ENCODE data around the gene ZSWIM1. TPM values are rescaled to one million over a fixed set of nuclear protein-coding genes. Genes with fewer than 3 reads are reported as not detected.

The ZSWIM1 gene
- total and polyA plus RNA-seq, 2 of the 8 experiments (the other 6 are each of a cell fraction or from before 2014, with no cell fraction given): 14.1 to 15.6 TPM

DNA sequence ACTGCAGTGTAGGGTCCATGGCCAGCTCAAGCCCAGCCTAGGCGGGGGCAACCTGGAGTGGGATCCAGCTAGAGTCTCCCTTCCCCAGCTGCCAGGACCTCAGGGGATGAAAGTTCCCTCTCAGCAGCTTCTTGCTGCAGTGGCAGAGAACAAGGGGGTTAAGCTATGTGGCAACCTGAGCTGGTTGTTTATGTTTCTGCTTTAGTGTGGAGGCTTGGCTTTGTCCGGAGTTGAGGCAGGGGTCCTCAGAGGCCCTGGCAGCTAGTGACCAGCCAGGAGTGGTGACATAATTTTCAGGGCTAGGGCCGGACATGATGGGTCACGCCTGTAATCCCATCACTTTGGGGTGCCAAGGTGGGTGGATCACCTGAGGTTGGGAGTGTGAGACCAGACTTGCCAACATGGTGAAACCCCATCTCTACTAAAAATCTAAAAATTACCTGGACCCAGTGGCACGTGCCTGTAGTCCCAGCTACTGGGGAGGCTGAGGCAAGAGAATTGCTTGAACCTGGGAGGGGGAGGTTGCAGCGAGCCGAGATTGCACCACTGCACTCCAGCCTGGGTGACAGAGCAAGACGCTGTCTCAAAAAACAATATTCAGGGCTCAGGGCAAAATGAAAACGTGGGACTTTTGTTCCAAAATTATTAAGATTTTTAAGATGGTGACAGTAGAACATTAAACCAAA is 44.9 kb downstream of the ZSWIM1 start:
- Histone ChIP-seq H3K4ac (replicated peaks; ENCODE audit: insufficient read length, low read depth, low read length) (no peak overlapping the region), H2BK20ac (ENCODE audit: low read length) (no peak overlapping the region), H3K27me3 (replicated peaks in 1 of 4; ENCODE audit: control insufficient read depth in 3 of 4, extremely low read depth in 1 of 4, insufficient read depth in 3 of 4, low read length in 3 of 4) (no peaks in the 10 kb centered on the region), H4K5ac (ENCODE audit: insufficient read length, low read depth, low read length) (no peak overlapping the region), H2BK120ac (replicated peaks; ENCODE audit: low read depth, low read length) (no peak overlapping the region), H3K79me2 (ENCODE audit: control insufficient read depth in 1 of 2, insufficient read depth in 2 of 2, low read length in 2 of 2) (no peaks in the 10 kb centered on the region), H2AFZ (ENCODE audit: low read length) (no peak overlapping the region), H4K91ac (replicated peaks; ENCODE audit: insufficient read length, low read length) (no peak overlapping the region), H3K79me1 (ENCODE audit: low read depth, low read length) (no peaks in the 10 kb centered on the region), H3K9ac (replicated peaks in 1 of 4; ENCODE audit: extremely low read depth in 1 of 4, low read depth in 3 of 4, low read length in 3 of 4) (no peak overlapping the region; a peak in 1 of 7 replicates), H2BK5ac (ENCODE audit: low read depth, low read length) (no peak overlapping the region), H2BK15ac (ENCODE audit: low read length) (no peak overlapping the region), H3K18ac (ENCODE audit: extremely low read depth, low read length) (no peak overlapping the region; the same call in 1 of the 2 replicates), H3K23me2 (ENCODE audit: low read depth, low read length) (no peaks in the 10 kb centered on the region), H2AK5ac (ENCODE audit: low read depth, low read length) (no peak overlapping the region), H3K4me2 (ENCODE audit: insufficient read depth in 1 of 2, low read depth in 2 of 2, low read length in 2 of 2) (no peak overlapping the region; a peak in 1 of 4 replicates), H3K14ac (ENCODE audit: insufficient read length) (no peak overlapping the region), H4K20me1 (replicated peaks in 1 of 2; ENCODE audit: control insufficient read depth in 1 of 2, insufficient read depth in 2 of 2, low read length in 2 of 2) (no peaks in the 10 kb centered on the region), H3K27ac (ENCODE audit: low read depth, low read length) (no peak overlapping the region), H3K9me3 (ENCODE audit: insufficient read depth in 2 of 2, low read depth in 1 of 2, low read length in 1 of 2) (no peaks in the 10 kb centered on the region), H2BK12ac (ENCODE audit: low read depth, low read length) (no peak overlapping the region), H3K56ac (replicated peaks; ENCODE audit: insufficient read length, low read depth, low read length) (no peak overlapping the region), H3K23ac (ENCODE audit: insufficient read length) (no peak overlapping the region), H3K4me3 (ENCODE audit: extremely low read depth in 1 of 4, insufficient read depth in 2 of 4, low read depth in 3 of 4, low read length in 4 of 4) (no peak overlapping the region), H4K8ac (ENCODE audit: extremely low read depth, insufficient read depth, low read length) (no peak overlapping the region), H3K4me1 (replicated peaks in 1 of 4; ENCODE audit: control insufficient read depth in 3 of 4, insufficient read depth in 4 of 4, low read length in 3 of 4) (peaks cover 3 to 5% (median 4%) of the 10 kb centered on the region in 4 experiments; a peak in 4 of 7 replicates), H3K36me3 (ENCODE audit: control insufficient read depth in 2 of 4, insufficient read depth in 4 of 4, low read length in 3 of 4) (no peaks in the 10 kb centered on the region)
- ChIA-PET CTCF (ENCODE audit: partially characterized antibody) (interaction anchor here (0.7 to 2.4 kb wide), 5 partner anchors 11 to 61 kb away, joined by 3 to 10 read pairs (median 4); no protein-coding TSS in a partner anchor), POLR2A (ENCODE audit: partially characterized antibody) (interaction anchor here (0.9 to 11.8 kb wide), 11 partner anchors 7 to 101 kb away, joined by 3 to 165 read pairs (median 5); partner anchors contain the start of genes CTSA, NEURL2, PCIF1 and PLTP)
- 79% methylated on average over 9 of the region's 9 CpGs; no CpG with 5 or more reads in 1 of the 2 experiments for WGBS, 2 experiments (ENCODE audit: extremely low coverage in 1 of 2, insufficient coverage in 1 of 2, insufficient read length in 1 of 2, insufficient replicate concordance in 2 of 2, low coverage in 1 of 2, low lambda C conversion rate in 2 of 2, missing lambda C conversion rate in 1 of 2)
- DNase-seq (ENCODE audit: low read depth in 1 of 2, low spot score in 2 of 2) (no peak), FAIRE-seq (no peak)
- TF ChIP-seq CBX8 (IDR thresholded peaks at IDR 0.05; ENCODE audit: borderline replicate concordance, low read depth, low read length) (no peak), CEBPB (IDR thresholded peaks at IDR 0.05; ENCODE audit: low read depth, low read length) (no peak), GTF2F1 (IDR thresholded peaks at IDR 0.05; ENCODE audit: borderline replicate concordance, low read depth, low read length) (no peak), FOSL1 (IDR thresholded peaks at IDR 0.05; ENCODE audit: insufficient read depth, low read depth, low read length) (no peak), BRCA1 (IDR thresholded peaks at IDR 0.05; ENCODE audit: low read depth, low read length) (no peak), MAFK (IDR thresholded peaks at IDR 0.05; ENCODE audit: low read depth, low read length) (no peak), NANOG (IDR thresholded peaks at IDR 0.05; ENCODE audit: insufficient read depth, low read depth, low read length, poor library complexity, severe bottlenecking) (no peak), RBBP5 (IDR thresholded peaks at IDR 0.05; ENCODE audit: borderline replicate concordance, low read depth, low read length) (no peak), KDM1A (IDR thresholded peaks at IDR 0.05; ENCODE audit: borderline replicate concordance, low read length) (no peak), HDAC2 (IDR thresholded peaks at IDR 0.05; ENCODE audit: borderline replicate concordance in 1 of 2, low read depth in 2 of 2, low read length in 2 of 2) (no peak)
- TF ChIP-seq, protein P1, sequence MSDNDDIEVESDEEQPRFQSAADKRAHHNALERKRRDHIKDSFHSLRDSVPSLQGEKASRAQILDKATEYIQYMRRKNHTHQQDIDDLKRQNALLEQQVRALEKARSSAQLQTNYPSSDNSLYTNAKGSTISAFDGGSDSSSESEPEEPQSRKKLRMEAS (IDR thresholded peaks at IDR 0.05): no peak

All from H1 (cell line).